Body of pancreas (tissue), 4 donors: ENCODE data around the gene ST6GALNAC1.
"Not testable (repeated sequence)": the region's sequence is repeated elsewhere in the genome, so short reads cannot be mapped to it uniquely, and the experiment has no call there.

Experiments used
- POLR2A ChIP-seq, 3 donors: fragments of 450-650 bp; IDR thresholded peaks; one replicate each; pipeline ENCODE4 v1.6.1; 2016; ENCODE audit warnings: antibody characterized with exemption in 3 of 3, mild to moderate bottlenecking in 2 of 3
- TF ChIP-seq, protein P1 (sequence below), 7 experiments: fragments of 450-650 bp in 4 of 7; fragments of 200-600 bp in 3 of 7; sonication (generic) in 3 of 7; IDR thresholded peaks; one replicate each; pipeline ENCODE4 v1.5.1; 2016 to 2019; ENCODE audit warnings: antibody characterized with exemption in 7 of 7

DNA sequence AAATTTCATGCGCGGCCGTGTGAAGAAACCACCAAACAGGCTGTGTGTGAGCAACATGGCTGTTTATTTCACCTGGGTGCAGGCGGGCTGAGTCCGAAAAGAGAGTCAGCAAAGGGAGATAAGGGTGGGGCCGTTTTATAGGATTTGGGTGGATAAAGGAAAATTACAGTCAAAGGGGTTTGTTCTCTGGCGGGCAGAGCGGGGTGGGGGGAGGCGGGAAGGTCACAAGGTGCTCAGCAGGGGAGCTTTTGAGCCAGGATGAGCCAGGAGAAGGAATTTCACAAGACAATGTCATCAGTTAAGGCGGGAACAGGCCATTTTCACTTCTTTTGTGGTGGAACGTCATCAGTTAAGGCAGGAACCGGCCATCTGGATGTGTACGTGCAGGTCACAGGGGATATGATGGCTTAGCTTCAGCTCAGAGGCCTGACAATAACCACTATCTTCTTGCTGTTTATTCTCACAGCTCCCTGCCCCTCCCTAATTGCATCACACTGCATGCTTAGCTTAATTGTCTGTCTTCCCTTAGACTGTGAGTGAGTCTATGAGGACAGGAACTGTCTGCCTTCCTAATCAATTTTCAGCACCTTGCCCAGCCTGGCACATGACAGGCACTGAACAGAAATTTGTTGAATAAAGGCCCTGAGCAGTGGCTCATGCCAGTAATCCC is 32.3 kb downstream of the ST6GALNAC1 start:
- TF ChIP-seq, protein P1, sequence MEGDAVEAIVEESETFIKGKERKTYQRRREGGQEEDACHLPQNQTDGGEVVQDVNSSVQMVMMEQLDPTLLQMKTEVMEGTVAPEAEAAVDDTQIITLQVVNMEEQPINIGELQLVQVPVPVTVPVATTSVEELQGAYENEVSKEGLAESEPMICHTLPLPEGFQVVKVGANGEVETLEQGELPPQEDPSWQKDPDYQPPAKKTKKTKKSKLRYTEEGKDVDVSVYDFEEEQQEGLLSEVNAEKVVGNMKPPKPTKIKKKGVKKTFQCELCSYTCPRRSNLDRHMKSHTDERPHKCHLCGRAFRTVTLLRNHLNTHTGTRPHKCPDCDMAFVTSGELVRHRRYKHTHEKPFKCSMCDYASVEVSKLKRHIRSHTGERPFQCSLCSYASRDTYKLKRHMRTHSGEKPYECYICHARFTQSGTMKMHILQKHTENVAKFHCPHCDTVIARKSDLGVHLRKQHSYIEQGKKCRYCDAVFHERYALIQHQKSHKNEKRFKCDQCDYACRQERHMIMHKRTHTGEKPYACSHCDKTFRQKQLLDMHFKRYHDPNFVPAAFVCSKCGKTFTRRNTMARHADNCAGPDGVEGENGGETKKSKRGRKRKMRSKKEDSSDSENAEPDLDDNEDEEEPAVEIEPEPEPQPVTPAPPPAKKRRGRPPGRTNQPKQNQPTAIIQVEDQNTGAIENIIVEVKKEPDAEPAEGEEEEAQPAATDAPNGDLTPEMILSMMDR (IDR thresholded peaks at IDR 0.05), result not testable (repeated sequence)
- not testable (repeated sequence) for TF ChIP-seq POLR2A (IDR thresholded peaks at IDR 0.05)
